CD4-positive, alpha-beta T cell treated with Interleukin-10 for 1 hour (primary cell): Measurements from ENCODE around the gene HMGN1.

Experiments
- DNase-seq: peaks from one replicate; pipeline ENCODE4 v3.0.0-alpha.2; 2020

HMGN1 gene

GRCh38 chr21:39326607-39327307, 22.1 kb downstream of the HMGN1 start:
- DNase-seq: no peak

DNA sequence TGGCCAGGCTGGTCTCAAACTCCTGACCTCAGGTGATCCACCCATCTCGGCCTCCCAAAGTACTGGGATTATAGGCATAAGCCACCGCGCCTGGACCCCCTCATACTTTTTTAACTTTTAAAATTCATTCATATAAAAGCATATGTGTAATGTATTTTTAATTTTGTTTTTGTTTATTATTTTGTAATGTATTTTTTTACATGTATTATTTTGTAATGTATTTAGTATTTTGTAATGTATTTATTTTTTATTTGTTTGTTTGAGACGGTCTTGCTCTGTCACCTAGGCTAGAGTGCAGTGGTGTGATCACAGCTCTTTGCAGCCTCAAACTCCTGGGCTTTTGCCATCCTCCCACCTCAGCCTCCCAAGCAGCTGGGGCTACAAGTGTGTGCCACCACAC, 23.4 kb downstream of the HMGN1 start:
- no peak for DNase-seq

GRCh38 chr21:39321424-39321823, 27.5 kb downstream of the HMGN1 start:
- no peak for DNase-seq

DNA sequence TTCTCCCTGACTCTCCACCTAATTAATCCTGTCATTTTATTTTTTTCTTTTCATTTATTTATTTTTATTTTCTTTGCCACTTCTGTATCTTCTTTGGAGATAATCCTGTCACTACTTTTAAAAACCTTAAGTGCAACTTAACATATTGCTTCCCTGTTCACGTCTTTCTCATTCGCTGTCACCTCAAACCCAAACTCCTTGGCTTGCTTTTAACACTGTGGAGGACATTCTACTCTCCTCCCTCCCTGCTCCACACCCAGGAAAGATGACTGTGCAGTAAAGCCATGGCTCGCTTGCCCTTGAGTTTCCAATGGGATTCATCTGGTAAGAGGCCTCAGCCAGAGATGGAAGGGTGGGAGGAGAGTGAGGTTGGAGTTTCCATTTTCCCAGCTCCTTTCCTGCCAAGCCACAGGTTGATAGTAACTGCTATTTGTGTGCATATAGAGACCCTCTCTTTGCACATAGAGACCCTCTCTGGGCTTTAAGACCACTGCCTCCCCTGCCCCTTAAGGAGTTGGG, 29.0 kb downstream of the HMGN1 start:
- DNase-seq: no peak

GRCh38 chr21:39319251-39319756, 29.6 kb downstream of the HMGN1 start:
- no peak for DNase-seq

DNA sequence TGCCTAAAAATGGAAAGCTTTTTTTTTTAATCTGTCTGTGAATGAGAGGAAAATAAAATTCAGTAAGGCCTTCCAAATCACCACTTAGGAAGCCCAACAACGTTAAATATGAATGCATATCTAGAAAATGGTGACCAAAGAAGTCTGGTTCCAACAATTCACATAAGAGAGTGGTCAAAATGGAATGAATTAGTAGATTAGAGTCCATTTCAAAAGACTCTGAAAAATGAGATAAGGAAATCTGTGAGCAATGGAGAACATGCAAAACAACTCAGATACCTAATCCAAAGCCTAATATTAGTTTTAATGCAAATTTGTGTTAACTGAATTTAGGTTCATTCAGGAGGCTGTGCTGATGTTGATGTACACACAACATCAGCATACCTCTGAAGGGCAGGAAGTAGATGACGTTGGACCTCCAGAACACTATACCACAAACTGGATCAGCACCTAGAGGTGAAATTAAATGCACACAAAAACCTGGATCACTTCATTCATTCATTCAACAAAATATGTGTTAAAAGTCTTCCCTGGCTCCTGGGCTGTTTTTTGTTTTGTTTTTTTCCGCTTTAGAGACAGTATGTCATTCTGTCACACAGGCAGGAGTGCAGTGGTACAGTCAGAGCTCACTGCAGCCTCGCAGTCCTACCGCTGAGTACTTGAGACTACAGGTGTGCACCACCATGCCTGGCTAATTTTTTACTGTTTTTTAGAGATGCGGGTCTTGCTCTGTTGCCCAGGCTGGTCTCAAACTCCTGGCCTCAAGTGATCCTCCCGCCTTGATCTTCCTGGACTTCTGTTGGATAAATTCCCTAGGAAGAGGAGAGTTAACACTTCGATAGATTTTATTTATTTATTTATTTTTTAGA, 30.6 kb downstream of the HMGN1 start:
- DNase-seq: no peak

GRCh38 chr21:39317134-39318090, 31.5 kb downstream of the HMGN1 start:
- DNase-seq: no peak

DNA sequence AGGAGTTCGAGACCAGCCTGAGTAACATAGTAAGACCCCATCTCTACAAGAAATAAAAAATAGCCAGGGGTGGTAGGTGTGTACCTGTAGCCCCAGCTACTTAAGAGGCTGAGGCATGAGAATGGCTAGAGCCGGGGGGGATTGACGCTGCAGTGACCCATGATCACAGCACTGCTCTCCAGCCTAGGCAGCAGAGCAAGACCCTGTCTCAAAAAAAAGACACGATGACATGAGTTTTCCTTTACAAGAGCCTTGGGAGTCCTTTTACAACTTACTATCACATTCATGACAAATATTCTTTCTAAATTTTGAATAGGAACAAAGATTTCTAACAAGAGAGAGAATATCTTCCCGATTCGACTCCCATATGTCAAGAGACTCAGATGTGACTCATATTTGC, 32.2 kb downstream of the HMGN1 start:
- DNase-seq: no peak

GRCh38 chr21:39315603-39316445, 33.1 kb downstream of the HMGN1 start:
- DNase-seq: peak; percentile 48

DNA sequence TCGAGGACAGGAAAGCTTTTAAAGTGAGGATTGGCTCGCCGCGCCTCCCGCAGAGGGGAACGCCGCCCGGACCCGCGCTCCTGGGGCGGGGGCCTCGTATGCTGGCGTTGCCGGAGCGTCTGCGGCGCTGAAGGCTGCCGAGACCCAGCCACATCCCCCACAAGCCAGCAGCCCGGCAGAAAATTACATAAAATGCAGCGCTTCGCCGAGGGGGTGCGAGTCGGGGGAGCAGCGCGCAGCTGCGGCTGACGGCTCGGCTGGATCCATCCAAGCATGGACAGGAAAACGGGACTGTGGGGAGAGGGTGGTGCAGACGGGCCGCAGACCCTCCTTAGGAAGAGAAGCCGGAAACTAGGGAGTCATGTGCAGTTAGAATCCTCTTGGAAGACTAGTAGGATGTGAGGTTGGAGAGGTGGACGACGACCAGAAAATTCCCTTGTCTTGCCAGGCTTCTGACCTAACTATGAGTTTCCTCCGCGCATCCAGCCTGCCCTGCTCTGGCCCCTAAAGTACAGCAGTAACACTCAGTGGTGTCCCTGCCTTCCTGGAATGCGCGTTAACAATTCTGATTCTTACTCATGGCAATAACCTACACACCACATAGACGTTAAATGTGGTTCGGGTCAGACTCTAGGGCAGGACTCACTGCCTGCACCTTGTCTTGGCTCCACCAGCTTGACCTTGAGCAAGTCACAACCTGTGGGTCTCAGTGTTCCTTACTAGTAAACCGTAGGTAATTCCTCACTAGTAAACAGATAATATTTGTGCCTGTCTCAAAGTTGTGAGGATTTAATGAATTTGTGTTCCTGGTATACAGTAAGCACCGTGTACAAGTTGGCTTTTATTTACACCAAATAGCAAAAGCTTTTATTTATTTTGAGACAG, 34.5 kb downstream of the HMGN1 start:
- DNase-seq: peak; percentile 54

GRCh38 chr21:39313571-39314142, 35.2 kb downstream of the HMGN1 start, which contains the start of gene BRWD1:
Gene BRWD1 (minus strand): TSS chr21:39313632. CDS start chr21:39313491, 141 bp downstream.
- peak; percentile 85 for DNase-seq

GRCh38 chr21:39313042-39313570, 35.8 kb downstream of the HMGN1 start:
- no peak for DNase-seq

DNA sequence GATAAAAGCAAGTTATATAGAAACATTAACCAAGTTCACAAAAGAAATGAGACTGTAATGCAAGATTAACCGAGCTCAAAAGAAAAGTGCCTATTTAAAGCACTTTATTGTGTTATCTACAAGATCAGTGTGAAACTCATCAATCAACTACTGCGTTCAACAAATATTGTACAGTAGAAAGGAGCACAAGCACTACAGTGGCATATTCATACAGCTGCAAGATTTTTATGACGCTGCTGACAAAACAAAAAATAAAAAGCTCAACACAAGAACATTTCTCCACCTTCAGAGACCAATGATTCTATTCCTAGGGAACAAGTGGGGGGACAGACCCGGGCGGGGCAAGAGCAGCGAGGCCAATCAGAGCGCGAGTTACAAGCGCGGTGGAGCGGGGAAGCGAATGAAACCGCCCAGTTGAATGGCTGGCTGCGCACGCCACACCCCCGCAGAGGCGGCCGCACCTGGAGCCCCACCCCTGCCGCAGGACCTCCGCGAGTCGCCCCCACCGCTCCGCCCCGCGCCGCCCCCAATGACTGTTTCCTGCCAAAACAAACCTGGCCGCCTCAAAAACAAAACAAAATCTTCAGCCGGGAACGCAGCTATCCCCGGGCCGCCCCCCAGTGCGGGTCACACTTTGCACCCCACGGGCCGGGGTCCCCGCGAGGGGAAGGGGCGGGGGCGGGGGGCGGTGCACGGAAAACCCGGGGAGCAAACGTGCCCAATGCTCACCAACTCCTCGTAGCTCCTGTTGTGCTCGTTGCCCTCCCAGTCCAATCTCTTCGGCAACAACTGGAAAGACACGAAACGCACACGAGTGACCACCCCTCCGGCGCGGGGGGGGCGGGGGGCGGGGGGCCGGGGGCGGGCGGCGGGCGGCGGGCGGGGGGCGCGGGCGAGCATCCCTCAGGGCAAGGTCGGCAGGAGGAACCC, 36.5 kb downstream of the HMGN1 start:
- peak; percentile 95 for DNase-seq

DNA sequence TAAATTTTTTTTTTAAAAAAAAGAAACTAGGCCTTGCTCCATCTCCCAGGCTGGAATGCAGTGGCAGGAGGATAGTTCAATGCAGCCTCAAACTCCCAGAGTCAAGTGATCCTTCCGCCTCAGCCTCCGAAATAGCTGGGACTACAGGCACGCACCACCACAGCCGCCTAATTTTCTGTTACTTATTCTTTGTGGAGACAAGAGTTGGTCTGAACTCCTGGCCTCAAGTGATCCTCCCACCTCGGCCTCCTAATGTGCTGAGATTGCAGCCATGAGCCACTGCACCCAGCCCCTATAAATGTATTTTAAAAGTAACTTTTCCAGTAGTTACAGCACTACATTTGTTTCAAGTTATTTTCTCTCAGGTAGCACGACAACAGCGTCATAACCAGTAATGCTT, 37.7 kb downstream of the HMGN1 start:
- no peak for DNase-seq

DNA sequence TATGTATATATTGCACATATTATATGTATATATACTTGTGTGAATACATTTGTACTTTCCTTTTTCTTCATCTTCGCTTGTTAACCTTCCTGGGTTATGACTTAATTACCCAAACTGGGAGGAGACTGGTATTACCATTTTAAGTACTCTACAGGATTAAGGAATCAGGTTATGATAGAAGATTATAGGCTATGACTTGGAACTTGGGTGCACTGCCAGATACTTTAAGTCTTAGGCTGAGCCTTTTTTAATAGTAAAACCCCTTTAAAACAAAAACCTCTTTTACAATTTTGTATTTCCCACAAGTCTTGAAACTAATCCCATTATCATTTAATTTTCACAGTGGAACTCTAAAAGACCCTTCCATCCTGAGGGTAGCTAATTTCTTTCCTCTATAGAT, 41.4 kb downstream of the HMGN1 start:
- no peak for DNase-seq

DNA sequence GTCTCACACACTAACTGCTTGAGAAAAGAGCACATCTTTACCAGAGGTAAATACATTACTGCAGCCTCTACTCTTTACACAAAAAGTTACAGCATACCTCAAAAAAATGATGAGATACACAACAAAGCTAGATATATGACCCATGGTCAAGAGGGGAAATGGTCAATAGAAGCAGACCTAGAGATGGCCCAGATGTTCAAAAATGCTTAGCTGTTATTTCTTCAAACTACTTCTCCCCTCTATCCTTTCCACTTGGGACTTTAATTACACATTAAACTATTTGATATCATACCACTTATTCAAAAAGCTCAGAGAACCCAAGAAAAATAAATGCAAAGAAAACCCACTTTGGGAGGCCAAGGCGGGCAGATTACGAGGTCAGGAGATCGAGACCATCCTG, 48.3 kb downstream of the HMGN1 start:
- no peak for DNase-seq

DNA sequence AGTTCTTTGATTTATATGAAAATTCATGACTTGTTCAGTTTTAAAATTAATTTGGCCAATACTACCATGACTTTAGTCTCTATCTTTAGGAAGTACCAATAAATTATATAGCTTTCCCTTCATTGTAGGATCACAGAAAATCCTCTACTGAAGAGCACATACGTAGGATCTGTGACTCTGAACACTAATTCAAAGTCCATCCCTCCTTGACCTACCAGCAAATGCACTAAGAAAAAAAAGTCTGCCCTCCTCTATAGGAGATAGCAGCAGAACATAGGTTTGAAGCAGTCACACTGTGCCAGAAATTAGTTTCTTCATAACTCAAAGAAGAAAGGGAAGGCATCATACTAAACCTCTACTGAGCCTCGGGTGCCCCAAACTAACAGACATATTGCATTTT, 52.0 kb downstream of the HMGN1 start:
- no peak for DNase-seq
